ENCODE data around the gene NCR2.

The NCR2 gene

DNA sequence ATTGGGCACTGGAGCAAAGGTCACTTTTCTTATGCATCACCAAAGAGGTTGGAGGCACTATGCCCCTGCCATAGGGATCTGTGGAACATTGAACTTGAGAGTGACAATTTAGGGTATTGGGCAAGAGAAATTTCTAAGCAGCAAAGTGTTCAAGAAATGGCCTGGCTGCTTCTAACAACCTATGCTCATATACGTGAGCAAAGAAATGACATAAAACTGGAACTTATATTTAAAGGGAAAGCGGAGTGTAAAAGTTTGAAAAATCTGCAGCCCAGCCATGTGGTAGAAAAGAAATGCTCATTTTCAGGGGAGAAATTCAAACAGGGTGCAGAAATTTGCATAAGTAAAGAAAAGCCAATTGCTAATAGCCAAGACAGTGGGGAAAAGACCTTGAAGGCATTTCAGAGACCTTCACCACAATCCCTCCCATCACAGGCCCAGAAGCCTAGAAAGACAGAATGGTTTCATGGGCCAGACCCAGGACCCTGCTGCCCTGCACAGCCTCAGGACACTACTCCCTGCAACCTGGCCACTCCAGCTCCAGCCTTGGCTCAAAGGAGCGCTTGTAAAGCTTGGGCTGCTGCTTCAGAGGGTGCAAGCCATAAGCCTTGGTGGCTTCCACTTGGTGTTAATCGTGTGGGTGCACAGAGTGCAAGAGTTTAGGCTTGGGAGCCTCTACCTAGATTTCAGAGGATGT lies 24.4 kb downstream of the NCR2 start:
- DNase-seq (ENCODE audit: low read depth) = no peak

DNA sequence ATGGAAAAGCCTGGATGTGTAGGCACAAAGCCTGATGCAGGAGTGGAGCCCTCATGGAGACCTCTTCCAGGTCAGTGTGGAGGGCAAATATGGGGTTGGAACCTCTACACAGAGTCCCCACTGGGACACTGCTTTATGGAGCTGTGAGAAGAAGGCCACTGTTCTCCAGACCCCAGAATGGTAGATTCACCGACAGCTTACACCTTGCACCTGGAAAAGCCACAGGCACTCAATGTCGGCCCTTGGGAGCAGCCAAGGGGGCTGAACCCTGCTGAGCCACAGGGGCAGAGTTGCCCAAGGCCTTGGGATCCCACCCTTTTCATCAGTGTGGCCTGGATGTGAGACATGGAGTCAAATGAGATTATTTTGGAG lies 24.9 kb downstream of the NCR2 start:
- DNase-seq (ENCODE audit: low read depth) = no peak

GRCh38 chr6:41366150-41366549 lies 30.7 kb downstream of the NCR2 start:
- DNase-seq (ENCODE audit: low read depth) = no peak

DNA sequence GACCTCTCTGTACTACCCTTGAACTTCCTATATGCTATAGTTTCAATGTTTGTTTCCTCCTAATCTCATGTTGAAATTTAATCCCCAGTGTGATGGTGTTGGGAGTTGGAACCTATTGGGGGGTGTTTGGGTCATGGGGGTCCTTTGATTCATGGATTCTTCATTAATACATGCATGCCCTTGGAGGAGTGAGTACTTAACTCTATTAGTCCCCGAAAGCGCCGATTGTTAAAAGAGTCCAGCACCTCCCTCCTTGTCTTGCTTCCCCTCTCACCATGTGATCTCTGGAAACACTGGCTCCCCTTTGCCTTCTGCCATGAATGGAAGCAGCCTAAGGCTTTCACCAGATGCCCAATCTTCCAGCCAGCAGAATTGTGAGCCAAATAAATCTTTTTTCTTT lies 31.7 kb downstream of the NCR2 start:
- DNase-seq (ENCODE audit: low read depth) = no peak

DNA sequence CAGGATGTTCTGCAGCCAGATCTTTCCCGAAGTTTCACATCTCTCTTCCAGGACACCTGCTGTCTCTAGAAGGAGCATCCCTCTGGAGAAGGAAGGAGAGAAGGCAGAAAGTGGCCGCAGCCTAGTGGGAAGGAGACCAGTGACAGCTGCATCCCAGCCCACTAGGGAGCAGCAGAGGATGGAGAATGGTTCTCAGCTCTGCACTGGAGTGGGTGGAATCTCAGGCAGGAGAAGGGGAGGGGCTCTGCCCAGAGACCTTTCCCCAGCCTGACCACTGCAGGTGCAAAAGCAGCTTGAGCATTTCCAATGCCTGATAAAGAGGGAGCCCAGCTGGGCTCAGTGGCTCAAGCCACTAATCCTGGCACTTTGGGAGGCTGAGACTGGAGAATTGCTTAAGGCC lies 32.3 kb downstream of the NCR2 start:
- DNase-seq (ENCODE audit: low read depth) = no peak

DNA sequence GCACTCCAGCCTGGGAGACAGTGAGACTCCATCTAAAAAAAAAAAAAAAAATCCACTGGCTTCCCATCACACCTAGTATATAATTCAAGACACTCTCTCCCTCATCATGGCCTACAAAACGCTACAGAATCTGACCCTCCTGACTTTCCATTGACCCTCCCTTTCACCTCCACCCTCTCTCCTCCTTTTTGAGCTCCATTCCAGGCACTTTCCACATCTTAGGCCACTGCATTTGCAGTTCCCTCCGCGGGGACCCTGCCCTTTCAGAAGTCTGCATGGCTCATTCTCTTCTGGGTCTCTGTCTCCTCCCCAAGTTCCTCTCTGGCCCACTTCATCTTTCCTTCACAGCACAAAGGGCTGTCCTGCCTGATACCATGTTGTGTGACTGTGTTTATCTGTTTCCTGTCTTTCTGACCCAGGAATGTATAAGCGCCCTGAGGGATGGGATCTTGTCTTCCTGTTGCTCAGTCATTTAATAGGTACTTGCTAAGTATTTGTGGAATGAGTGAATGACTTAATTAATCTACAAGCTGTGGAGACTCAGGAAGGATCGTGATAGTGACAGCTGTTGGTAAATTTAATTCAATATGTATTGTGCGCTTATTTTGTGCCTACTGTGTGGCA lies 35.2 kb downstream of the NCR2 start:
- no peak for DNase-seq (ENCODE audit: low read depth)

DNA sequence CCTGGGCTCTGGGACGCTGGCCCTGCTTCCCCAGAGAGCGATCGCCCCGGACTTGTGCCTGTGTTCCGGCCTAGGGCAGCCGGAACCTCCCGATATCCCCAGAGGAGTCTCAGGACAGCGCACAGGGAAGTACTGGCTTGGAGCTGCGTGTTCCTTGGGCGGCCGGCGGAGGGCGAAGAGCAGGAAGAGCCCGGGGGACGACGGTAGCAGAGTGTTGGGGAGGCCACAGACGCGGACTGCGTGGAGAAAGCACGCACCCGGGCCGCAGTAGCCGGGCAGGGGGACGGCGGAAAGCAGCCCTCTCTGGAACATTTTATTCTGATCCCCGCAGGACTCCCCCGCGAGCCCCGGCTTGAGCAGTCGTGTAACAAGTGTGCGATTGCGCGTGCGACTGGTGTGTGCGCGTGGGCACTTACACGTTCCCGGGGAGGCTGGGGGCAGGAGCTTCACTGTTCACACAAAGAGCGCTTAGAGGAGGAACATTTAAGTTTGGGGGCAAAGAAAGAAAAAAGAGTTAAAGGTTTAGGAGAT lies 36.1 kb downstream of the NCR2 start:
- DNase-seq (ENCODE audit: low read depth) = no peak

DNA sequence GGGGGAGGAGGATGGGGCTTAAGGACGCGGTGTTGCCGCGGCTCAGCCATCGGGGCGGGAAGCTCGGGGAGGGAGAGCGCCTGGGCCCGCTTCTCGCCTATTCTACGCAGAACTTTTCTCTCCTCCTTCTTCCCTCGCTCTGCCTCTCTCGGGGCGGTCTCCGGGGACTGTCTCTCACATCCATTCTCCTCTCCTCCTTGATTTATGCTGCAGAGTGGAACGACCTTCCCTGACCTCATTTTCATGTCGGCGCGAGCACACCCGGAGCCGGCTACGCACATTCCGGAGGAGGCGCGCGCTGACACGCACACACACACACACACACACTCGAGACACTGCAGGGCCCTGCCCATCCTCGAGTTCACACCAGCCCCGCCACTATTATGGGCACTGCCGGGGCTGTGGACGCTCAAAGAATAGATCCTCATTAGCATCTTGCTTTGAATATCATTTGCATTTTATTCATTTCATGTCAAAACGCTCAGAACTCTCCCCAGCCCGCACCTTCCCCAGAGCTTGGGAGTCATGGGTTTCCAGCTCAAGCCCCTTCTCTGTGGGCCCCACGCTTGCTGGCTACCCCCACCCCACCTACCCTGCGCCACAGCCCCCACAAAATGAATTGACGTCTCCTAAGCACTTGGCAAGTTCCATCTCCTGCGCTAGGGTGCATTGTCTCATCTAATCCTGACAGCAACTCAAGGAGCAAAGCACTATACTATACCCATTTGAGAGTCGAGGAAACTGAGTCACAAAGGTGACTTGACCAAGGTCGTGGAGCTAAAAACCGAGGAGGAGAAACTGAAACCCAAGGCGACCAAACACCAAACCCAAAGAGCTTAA lies 36.8 kb downstream of the NCR2 start:
- no peak for DNase-seq (ENCODE audit: low read depth)

GRCh38 chr6:41372832-41373626 lies 37.6 kb downstream of the NCR2 start:
- DNase-seq (ENCODE audit: low read depth) = no peak

DNA sequence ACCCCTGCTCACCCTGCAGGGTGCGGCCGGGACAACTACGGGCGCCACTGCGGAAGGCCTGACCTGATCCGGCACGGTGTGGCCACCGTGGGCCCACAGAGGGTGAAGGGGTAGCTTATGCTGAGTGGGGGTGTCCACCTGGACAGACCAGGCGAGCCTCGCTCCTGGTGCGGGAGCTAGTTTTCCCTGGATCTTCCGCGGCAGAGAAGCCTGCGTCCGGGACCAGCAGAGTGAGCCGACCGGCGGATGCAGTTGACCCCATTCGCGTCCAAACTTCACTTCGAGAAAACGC lies 38.2 kb downstream of the NCR2 start:
- DNase-seq (ENCODE audit: low read depth) = no peak

DNA sequence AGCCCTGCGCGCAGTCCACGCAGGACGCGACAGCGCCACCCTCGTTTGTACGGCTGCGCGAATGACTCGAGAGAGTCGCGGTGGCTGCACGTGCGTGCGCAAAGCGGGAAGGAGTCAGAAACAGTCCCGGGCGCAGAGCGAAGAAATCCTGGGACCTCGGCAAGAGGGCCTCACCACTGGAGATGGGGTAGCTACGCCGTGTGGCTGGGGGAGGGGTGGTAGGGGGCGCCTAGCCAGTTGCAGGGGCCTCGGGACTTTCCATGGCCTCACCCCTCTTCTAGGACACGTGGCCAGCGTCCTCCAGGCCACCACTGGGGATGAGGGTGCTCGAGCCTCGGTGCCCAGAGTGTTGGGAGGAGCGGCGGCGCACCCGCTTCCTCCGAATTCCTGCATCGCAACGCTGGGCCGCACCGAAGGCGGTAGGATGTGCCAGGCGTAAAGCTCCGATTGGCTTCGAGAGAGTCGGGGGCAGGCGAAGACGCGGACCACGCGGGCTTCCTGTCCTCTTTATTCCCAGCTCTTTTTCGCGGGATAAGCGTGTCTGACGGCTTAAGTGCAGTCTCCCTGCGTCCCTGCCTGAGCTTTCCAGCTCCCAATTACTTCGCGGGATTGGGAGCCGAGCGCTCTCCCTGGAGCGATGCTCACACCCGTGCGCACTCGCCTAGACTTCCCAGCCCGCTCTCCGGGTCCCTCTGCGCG lies 38.7 kb downstream of the NCR2 start:
- no peak for DNase-seq (ENCODE audit: low read depth)

DNA sequence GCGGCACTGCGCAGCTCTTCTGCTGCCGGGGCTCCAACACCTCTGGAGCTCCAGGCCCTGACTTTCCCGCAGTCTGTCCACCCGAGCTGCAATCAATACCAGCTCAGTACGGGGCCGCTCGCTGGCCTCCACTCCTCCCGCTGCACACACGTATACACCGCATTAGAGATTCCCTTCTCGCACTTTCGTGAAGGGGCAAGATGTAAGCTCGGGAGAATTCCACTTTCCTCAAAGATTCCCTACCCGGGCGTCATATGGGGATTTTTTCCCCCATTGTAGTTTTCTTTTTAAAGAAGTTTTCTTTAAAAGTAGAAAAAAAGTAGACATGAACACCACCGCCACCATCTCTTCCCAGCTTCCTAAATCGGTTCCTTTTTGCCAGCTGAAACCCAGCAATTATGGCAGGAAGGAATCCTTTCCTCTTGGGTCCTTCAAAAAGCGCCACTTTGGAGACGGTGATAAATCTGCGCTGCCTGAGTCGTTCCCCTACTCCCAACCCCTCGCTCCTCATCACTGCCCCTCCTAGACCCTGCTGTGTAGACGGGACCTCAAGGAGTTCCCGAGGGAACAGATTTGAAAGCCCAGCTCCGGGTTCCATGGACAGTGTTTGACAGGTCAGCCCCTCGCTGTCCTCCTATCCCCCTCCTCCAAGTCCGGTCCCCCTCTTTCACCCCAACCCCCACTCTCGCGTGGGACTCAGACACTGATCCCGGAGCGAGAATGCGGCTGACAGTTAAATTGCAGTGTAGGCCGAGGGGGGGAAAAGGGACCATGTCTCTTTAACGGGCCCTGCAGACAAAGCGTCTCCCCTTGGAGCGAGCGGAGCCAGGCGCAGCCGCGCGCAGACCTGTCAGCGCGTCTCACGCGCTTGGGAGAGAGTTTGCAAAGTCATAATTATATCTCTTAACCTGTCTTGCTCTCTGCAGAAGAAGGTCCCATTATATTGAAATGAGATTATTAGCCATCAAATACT lies 39.5 kb downstream of the NCR2 start:
- no peak for DNase-seq (ENCODE audit: low read depth)

GRCh38 chr6:41375598-41376151 lies 40.3 kb downstream of the NCR2 start:
- no peak for DNase-seq (ENCODE audit: low read depth)

GRCh38 chr6:41376176-41376575 lies 40.8 kb downstream of the NCR2 start:
- DNase-seq (ENCODE audit: low read depth) = no peak

GRCh38 chr6:41377071-41377470 lies 41.7 kb downstream of the NCR2 start:
- no peak for DNase-seq (ENCODE audit: low read depth)

DNA sequence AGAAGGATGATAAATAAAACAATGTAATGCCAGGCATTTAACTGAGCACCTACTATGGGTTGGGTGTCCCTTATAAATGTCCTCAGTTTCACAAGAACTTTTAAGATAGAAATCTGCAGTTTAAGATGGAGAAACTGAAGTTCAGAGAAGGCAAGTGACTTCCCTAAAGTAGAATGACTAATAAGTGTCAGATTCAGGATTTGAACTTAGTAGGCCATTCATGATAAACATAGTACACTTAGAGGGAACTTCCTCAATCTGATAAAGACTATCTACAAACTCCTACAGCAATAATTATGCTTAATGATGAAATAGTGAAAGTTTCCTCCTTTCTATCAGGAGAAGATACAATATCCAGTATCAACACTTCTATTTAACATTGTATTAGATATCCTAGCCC lies 43.9 kb downstream of the NCR2 start:
- no peak for DNase-seq (ENCODE audit: low read depth)

GRCh38 chr6:41386594-41386993 lies 51.2 kb downstream of the NCR2 start:
- DNase-seq (ENCODE audit: low read depth) = no peak

- DNase-seq (ENCODE audit: low read depth) = no peak
These were observed 56.8 kb downstream of the NCR2 start for GRCh38 chr6:41392246-41392645.

- no peak for DNase-seq (ENCODE audit: low read depth)
These were observed 60.9 kb downstream of the NCR2 start for GRCh38 chr6:41396335-41396734.

DNA sequence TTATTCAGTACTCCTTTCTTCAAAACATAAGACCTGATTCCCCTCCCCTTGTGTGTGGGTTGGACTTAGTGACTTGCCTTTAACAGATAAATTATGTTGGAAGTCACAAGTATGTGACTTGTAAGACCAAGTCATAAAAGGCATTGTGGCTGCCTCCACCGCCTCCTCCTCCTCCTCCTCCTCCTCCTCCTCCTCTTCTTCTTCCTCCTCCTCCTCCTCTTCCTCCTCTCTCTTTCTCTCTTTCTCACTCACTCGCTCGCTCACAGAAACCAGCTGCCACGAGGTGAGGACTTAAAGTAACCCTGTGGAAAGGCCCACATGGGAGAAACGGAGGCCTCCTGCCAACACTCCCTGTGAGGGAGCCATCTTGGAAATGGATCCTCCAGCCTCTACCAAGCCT lies 64.0 kb downstream of the NCR2 start:
- DNase-seq (ENCODE audit: low read depth) = no peak
